Epithelial cell of esophagus (primary cell): Measurements from ENCODE around the gene KCND3.

Experiments
- DNase-seq: peaks from one replicate; pipeline ENCODE4 v3.0.0; 2010; ENCODE audit warnings: low read depth
- H3K4me3 ChIP-seq: 2 replicates; pipeline ENCODE4 v1.5.1; 2011; ENCODE audit warnings: mild to moderate bottlenecking, low read length, control low read depth
- TF ChIP-seq, protein P1 (sequence below): IDR thresholded peaks from 2 replicates; pipeline ENCODE4 v1.5.1; 2011; ENCODE audit warnings: low read depth, mild to moderate bottlenecking, low read length, control low read depth, inconsistent platforms; ENCODE audit not compliant: insufficient read depth; ENCODE audit errors: missing control alignments

KCND3 gene

DNA sequence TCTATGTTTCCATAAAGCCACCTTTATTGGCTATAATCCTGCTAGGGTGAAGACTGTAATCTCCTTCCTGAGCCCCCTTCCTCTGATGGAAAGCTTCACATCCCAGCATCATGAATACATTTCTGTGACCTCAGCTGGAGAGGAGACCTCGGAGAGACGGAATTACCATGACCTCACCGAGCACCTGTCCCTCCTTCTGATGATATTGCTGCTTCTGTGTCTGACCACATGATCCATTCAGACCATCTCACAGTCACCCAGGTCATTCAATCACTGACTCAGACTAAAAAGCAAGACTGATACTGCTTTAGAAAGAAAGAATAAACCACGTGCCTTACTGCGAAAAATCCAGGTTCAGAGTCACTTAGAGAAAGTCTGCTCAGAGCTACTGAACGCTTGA lies 8.8 kb downstream of the KCND3 start:
- TF ChIP-seq, protein P1, sequence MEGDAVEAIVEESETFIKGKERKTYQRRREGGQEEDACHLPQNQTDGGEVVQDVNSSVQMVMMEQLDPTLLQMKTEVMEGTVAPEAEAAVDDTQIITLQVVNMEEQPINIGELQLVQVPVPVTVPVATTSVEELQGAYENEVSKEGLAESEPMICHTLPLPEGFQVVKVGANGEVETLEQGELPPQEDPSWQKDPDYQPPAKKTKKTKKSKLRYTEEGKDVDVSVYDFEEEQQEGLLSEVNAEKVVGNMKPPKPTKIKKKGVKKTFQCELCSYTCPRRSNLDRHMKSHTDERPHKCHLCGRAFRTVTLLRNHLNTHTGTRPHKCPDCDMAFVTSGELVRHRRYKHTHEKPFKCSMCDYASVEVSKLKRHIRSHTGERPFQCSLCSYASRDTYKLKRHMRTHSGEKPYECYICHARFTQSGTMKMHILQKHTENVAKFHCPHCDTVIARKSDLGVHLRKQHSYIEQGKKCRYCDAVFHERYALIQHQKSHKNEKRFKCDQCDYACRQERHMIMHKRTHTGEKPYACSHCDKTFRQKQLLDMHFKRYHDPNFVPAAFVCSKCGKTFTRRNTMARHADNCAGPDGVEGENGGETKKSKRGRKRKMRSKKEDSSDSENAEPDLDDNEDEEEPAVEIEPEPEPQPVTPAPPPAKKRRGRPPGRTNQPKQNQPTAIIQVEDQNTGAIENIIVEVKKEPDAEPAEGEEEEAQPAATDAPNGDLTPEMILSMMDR: no peak
- DNase-seq: no peak
- no peak overlapping the region for H3K4me3 ChIP-seq

DNA sequence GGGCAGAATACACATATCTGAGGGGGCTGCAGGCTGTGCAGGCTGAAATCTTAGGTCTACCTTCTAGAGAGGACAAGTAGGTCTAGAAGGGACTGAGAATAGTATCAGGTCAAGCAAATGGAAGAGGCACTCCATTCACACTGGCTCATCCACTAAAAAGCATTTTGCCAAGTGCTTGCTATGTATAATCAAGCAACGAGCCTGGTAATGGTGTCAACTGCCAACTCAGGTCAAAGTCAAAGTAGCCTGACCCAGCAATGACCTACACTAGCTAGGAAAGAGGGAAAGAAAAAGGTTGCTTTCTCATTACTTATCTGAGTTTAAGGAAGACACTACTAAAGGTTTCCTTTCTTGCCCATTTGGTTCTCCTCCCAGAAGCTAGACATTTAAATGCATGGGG lies 10.8 kb downstream of the KCND3 start:
- no peak overlapping the region for H3K4me3 ChIP-seq
- no peak for DNase-seq
- TF ChIP-seq, protein P1: no peak

DNA sequence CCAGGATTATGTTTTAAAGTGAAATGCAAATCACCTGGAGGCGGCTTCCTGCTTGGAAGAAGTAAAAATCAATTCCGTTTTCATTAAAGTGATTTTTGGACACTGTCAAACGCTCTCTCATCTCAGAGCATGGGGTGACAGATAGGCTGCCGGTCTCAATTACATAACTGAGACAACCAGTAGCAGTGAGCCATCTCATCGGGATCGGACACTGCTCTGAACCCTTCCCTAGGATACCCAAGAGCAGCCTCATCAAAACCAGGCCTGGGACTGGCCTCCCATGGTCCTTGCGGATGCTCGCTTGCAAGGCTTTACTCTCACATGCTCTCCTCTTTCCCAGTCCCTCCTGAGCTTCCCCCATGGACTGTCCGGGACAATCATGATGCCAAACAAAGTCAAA lies 12.1 kb downstream of the KCND3 start:
- DNase-seq: no peak
- TF ChIP-seq, protein P1: no peak
- H3K4me3 ChIP-seq: no peak overlapping the region

DNA sequence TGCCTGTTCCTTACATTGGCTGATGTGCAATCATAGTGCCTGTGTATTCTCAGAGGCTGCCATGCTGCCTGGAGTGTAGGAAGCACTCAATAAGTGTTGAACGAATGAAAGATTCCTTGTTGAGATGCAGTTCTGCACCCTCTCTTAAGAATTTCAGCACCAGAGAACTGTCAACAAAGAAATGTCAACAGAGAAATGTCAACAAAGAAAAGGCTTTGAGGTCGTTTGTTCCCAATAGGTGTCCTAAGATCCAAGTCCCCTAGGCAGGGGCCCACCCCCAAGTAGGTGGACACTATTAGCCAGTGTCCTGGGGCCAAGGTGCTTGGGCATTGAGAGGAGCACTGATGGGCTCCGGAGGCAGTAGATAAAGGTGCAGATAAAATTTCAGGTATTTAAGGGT lies 12.6 kb downstream of the KCND3 start:
- TF ChIP-seq, protein P1: no peak
- DNase-seq: no peak
- no peak overlapping the region for H3K4me3 ChIP-seq

DNA sequence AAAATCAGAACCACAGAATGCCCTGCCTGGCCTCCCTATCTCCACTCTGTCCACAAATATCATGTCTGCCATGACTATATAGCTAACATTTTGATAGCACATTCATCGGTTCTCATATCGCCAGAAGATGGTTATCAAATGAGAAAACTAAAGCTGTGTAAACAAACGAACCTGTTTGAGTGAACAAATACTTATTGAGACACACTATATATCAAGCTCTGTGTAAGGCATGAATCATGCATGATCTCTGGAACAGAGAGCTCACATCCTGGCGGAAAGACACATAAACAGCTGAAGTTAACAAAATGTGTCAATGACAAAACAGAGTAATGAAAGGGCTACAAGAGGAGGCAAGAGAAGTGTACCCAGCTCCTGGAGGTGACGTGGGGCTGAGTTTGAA lies 13.1 kb downstream of the KCND3 start:
- peak; percentile 79 for DNase-seq
- TF ChIP-seq, protein P1: no peak
- H3K4me3 ChIP-seq: no peak overlapping the region

DNA sequence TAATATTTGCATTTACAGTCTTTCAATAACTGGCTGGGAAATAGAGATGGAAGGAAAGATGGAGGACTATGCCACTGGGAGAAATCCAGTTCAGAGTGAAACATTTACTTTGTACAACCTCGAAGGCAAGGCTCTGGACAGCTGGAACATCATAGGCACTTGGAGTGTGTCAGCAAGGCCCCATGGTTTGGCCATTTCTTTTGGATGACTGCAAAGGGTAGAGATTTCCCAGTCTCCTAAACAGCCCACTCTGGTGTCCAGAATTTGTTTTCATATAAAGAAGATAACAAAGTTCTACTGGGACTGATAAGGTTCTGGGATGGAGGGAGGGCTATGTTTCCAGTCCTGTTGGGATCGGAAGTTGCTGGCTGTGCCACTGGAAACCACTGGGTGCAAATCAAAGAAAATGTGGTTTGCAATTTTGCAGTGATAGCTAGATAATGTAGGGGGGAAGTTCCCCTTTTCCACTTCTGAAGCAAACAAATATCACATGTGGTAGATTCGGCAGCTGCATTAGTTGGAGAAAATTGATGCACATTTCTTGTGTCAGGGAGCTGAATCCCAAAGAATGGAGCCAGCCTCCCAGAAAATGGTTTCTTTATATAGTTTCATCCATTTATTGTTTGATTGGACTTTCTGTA lies 16.2 kb downstream of the KCND3 start:
- TF ChIP-seq, protein P1: no peak
- no peak overlapping the region for H3K4me3 ChIP-seq
- DNase-seq: no peak

DNA sequence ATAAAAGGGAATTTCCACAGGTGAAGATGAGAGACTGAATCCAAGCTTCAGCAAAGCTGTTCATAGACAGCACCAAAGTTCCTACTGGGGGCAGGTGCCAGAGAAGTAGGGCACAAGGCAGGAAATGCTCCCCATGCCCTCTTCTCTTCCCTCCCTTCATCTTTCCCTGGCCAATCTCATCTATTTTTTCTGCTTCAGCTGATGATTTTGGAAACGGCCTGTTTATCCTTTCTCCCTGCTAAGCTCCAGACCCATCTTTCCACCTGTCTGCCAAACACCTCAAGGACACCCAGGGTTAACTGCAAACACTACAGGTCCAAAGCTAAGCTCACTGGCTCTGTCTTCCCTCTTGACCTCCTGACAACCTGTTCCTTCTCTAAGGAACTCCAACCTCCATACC lies 18.1 kb downstream of the KCND3 start:
- TF ChIP-seq, protein P1: no peak
- H3K4me3 ChIP-seq: no peak overlapping the region
- DNase-seq: no peak
